PFSK-1 (cell line): Measurements from ENCODE around the gene NRIP1.

ENCODE experiments used
- POLR2AphosphoS5 ChIP-seq: IDR thresholded peaks from 2 replicates; pipeline ENCODE4 v1.6.1; 2012; ENCODE audit warnings: low read depth, mild to moderate bottlenecking, control low read depth, low read length, moderate library complexity
- SIN3A ChIP-seq: IDR thresholded peaks from 2 replicates; pipeline ENCODE4 v1.6.1; 2012; ENCODE audit warnings: mild to moderate bottlenecking, low read length, moderate library complexity, borderline replicate concordance; ENCODE audit not compliant: insufficient read depth
- TAF1 ChIP-seq: IDR thresholded peaks from 2 replicates; pipeline ENCODE4 v1.6.1; 2012; ENCODE audit warnings: low read length, control low read depth, borderline replicate concordance; ENCODE audit not compliant: insufficient read depth

GRCh38 chr21:14995695-14996490, 68.9 kb downstream of the NRIP1 start:
- TF ChIP-seq TAF1: no peak
- TF ChIP-seq POLR2AphosphoS5: no peak
- no peak for TF ChIP-seq SIN3A
